Stimulated activated effector memory CD8-positive, alpha-beta T cell treated with anti-CD3 and anti-CD28 coated beads, Interleukin-12 subunit alpha, Interleukin-12 subunit beta, amount 100 ng/mL, for 72 hours (primary cell): ENCODE measurements around the gene SPC24.
"Not testable (repeated sequence)": the region's sequence is repeated elsewhere in the genome, so short reads cannot be mapped to it uniquely, and the experiment has no call there.

ENCODE experiments used
- ATAC-seq: fragments of 150-1000 bp; cut with Tn5 transposase; 2 replicates; pipeline ENCODE4 v1.10.0; 2021
- DNase-seq, 2 donors: peaks; one replicate each; pipeline ENCODE4 v3.0.0; 2021 to 2022; ENCODE audit warnings: low spot score in 2 of 2
- H3K27ac Mint-ChIP-seq: one replicate; pipeline ENCODE4 v1.8.0; 2022; ENCODE audit warnings: mild to moderate bottlenecking, mixed read lengths
- H3K36me3 Mint-ChIP-seq: one replicate; pipeline ENCODE4 v1.8.0; 2022; ENCODE audit warnings: mild to moderate bottlenecking, mixed read lengths
- H3K4me1 Mint-ChIP-seq: one replicate; pipeline ENCODE4 v1.8.0; 2022; ENCODE audit warnings: mixed read lengths
- H3K4me3 Mint-ChIP-seq: one replicate; pipeline ENCODE4 v1.8.0; 2022; ENCODE audit warnings: mild to moderate bottlenecking, mixed read lengths
- H3K9me3 Mint-ChIP-seq: one replicate; pipeline ENCODE4 v1.8.0; 2022; ENCODE audit warnings: mixed read lengths

The SPC24 gene

GRCh38 chr19:11195681-11196080, 40.1 kb upstream of the SPC24 start:
- H3K27ac Mint-ChIP-seq = no peak overlapping the region
- peaks cover 6% of the 10 kb centered on the region for H3K4me1 Mint-ChIP-seq
- ATAC-seq = no peak
- DNase-seq = no peak
- H3K9me3 Mint-ChIP-seq = no peaks in the 10 kb centered on the region
- no peaks in the 10 kb centered on the region for H3K36me3 Mint-ChIP-seq
- H3K4me3 Mint-ChIP-seq = peak overlapping the region; percentile 68

GRCh38 chr19:11194656-11195558, 39.3 kb upstream of the SPC24 start:
- ATAC-seq = no peak
- H3K4me1 Mint-ChIP-seq = peaks cover 6% of the 10 kb centered on the region
- H3K36me3 Mint-ChIP-seq = no peaks in the 10 kb centered on the region
- H3K4me3 Mint-ChIP-seq = peak overlapping the region; percentile 68
- H3K9me3 Mint-ChIP-seq = no peaks in the 10 kb centered on the region
- DNase-seq = no peak
- H3K27ac Mint-ChIP-seq = no peak overlapping the region

- no peaks in the 10 kb centered on the region for H3K9me3 Mint-ChIP-seq
- H3K27ac Mint-ChIP-seq = no peak overlapping the region
- H3K4me3 Mint-ChIP-seq = no peak overlapping the region
- DNase-seq = no peak
- H3K36me3 Mint-ChIP-seq = no peaks in the 10 kb centered on the region
- no peak for ATAC-seq
- peaks cover 6% of the 10 kb centered on the region for H3K4me1 Mint-ChIP-seq
Observed at GRCh38 chr19:11194173-11194572, 38.6 kb upstream of the SPC24 start.

GRCh38 chr19:11192957-11193939, 37.7 kb upstream of the SPC24 start:
- peaks cover 6% of the 10 kb centered on the region for H3K4me1 Mint-ChIP-seq
- H3K4me3 Mint-ChIP-seq = no peak overlapping the region
- no peaks in the 10 kb centered on the region for H3K36me3 Mint-ChIP-seq
- H3K27ac Mint-ChIP-seq = no peak overlapping the region
- DNase-seq (no peak), ATAC-seq (no peak)
- no peaks in the 10 kb centered on the region for H3K9me3 Mint-ChIP-seq

GRCh38 chr19:11191934-11192333, 36.4 kb upstream of the SPC24 start:
- no peak for ATAC-seq
- no peak for DNase-seq
- H3K36me3 Mint-ChIP-seq = no peaks in the 10 kb centered on the region
- peaks cover 6% of the 10 kb centered on the region for H3K4me1 Mint-ChIP-seq
- no peak overlapping the region for H3K4me3 Mint-ChIP-seq
- H3K27ac Mint-ChIP-seq = no peak overlapping the region
- no peaks in the 10 kb centered on the region for H3K9me3 Mint-ChIP-seq

- Mint-ChIP-seq H3K4me3 (no peak overlapping the region), H3K9me3 (no peaks in the 10 kb centered on the region), H3K36me3 (no peaks in the 10 kb centered on the region), H3K27ac (no peak overlapping the region), H3K4me1 (peaks cover under 1% of the 10 kb centered on the region)
- ATAC-seq = peak; percentile 45
- no peak for DNase-seq
Observed at GRCh38 chr19:11191273-11191755, 35.7 kb upstream of the SPC24 start.

GRCh38 chr19:11190501-11190900, 34.9 kb upstream of the SPC24 start:
- Mint-ChIP-seq H3K27ac (no peak overlapping the region), H3K9me3 (no peaks in the 10 kb centered on the region), H3K36me3 (no peaks in the 10 kb centered on the region), H3K4me3 (no peak overlapping the region), H3K4me1 (no peaks in the 10 kb centered on the region)
- DNase-seq = no peak
- no peak for ATAC-seq

- Mint-ChIP-seq H3K36me3 (no peaks in the 10 kb centered on the region), H3K4me1 (no peaks in the 10 kb centered on the region)
Observed at GRCh38 chr19:11187441-11187840, 31.9 kb upstream of the SPC24 start.

GRCh38 chr19:11182994-11183393, 27.4 kb upstream of the SPC24 start:
- ATAC-seq (no peak), DNase-seq (no peak)
- H3K27ac Mint-ChIP-seq = no peak overlapping the region
- peaks cover 12% of the 10 kb centered on the region for H3K4me1 Mint-ChIP-seq
- H3K9me3 Mint-ChIP-seq = no peaks in the 10 kb centered on the region
- no peaks in the 10 kb centered on the region for H3K36me3 Mint-ChIP-seq
- no peak overlapping the region for H3K4me3 Mint-ChIP-seq

More at GRCh38 chr19:11187441-11187840, 31.9 kb upstream of the SPC24 start:
- Mint-ChIP-seq H3K27ac (no peak overlapping the region), H3K4me3 (no peak overlapping the region), H3K9me3 (no peaks in the 10 kb centered on the region)
- no peak for DNase-seq
- no peak for ATAC-seq

GRCh38 chr19:11181488-11181887, 25.9 kb upstream of the SPC24 start:
- ATAC-seq (no peak), DNase-seq (no peak)
- peaks cover 17% of the 10 kb centered on the region for H3K4me1 Mint-ChIP-seq
- H3K9me3 Mint-ChIP-seq = no peaks in the 10 kb centered on the region
- H3K36me3 Mint-ChIP-seq = no peaks in the 10 kb centered on the region
- no peak overlapping the region for H3K4me3 Mint-ChIP-seq
- H3K27ac Mint-ChIP-seq = no peak overlapping the region

GRCh38 chr19:11180975-11181374, 25.4 kb upstream of the SPC24 start:
- DNase-seq, H3K4me3 Mint-ChIP-seq, H3K9me3 Mint-ChIP-seq, H3K36me3 Mint-ChIP-seq, H3K27ac Mint-ChIP-seq, ATAC-seq: not testable (repeated sequence)
- H3K4me1 Mint-ChIP-seq = peaks cover 17% of the 10 kb centered on the region

- peak overlapping the region; percentile 24 for H3K4me3 Mint-ChIP-seq
- H3K36me3 Mint-ChIP-seq = no peaks in the 10 kb centered on the region
- ATAC-seq (no peak), DNase-seq (no peak)
- no peak overlapping the region for H3K27ac Mint-ChIP-seq
- H3K4me1 Mint-ChIP-seq = peaks cover 17% of the 10 kb centered on the region
- H3K9me3 Mint-ChIP-seq = no peaks in the 10 kb centered on the region
Observed at GRCh38 chr19:11180346-11180745, 24.8 kb upstream of the SPC24 start.

GRCh38 chr19:11179716-11180297, 24.2 kb upstream of the SPC24 start:
- ATAC-seq = peak; percentile 63
- peak overlapping the region; percentile 10 for H3K27ac Mint-ChIP-seq
- no peak for DNase-seq
- H3K9me3 Mint-ChIP-seq = no peaks in the 10 kb centered on the region
- H3K36me3 Mint-ChIP-seq = no peaks in the 10 kb centered on the region
- H3K4me3 Mint-ChIP-seq = peak overlapping the region; percentile 24
- peaks cover 17% of the 10 kb centered on the region for H3K4me1 Mint-ChIP-seq

- H3K36me3 Mint-ChIP-seq, DNase-seq, ATAC-seq, H3K9me3 Mint-ChIP-seq: not testable (repeated sequence)
- Mint-ChIP-seq H3K4me3 (peak overlapping the region; percentile 24), H3K27ac (peak overlapping the region; percentile 10), H3K4me1 (peaks cover 17% of the 10 kb centered on the region)
Observed at GRCh38 chr19:11179145-11179465, 23.5 kb upstream of the SPC24 start.

- DNase-seq (no peak), ATAC-seq (no peak)
- Mint-ChIP-seq H3K4me1 (peaks cover 17% of the 10 kb centered on the region), H3K36me3 (no peaks in the 10 kb centered on the region), H3K27ac (no peak overlapping the region), H3K9me3 (no peaks in the 10 kb centered on the region), H3K4me3 (no peak overlapping the region)
Observed at GRCh38 chr19:11177592-11177991, 22.0 kb upstream of the SPC24 start.
